GM18951 (cell line): ENCODE results near the gene GDF7.

Source experiments
- POLR2A ChIP-seq: IDR thresholded peaks from 4 replicates; pipeline ENCODE4 v1.6.1; 2011; ENCODE audit warnings: mild to moderate bottlenecking; ENCODE audit not compliant: insufficient read length, insufficient read depth; ENCODE audit errors: extremely low read depth
- in situ Hi-C: fragments of 300-500 bp; cut with MboI; formaldehyde crosslinking; loops from one replicate; pipeline ENCODE4 v1.12.0; 2022; ENCODE audit warnings: low sequenced_read_pairs, mixed read lengths, inconsistent platforms; ENCODE audit not compliant: unreplicated experiment

Gene GDF7

GRCh38 chr2:20682167-20682920 is 15.4 kb downstream of the GDF7 start:
- TF ChIP-seq POLR2A = no peak
- in situ Hi-C loops = no loop called here

GRCh38 chr2:20684581-20685063 is 17.7 kb downstream of the GDF7 start:
- no peak for TF ChIP-seq POLR2A
- in situ Hi-C loops = no loop called here

- TF ChIP-seq POLR2A = no peak
- in situ Hi-C loops = no loop called here
These were observed 20.4 kb downstream of the GDF7 start for GRCh38 chr2:20687260-20687832.

GRCh38 chr2:20689428-20690264 is 22.7 kb downstream of the GDF7 start:
- no peak for TF ChIP-seq POLR2A
- in situ Hi-C loops = no loop called here

GRCh38 chr2:20691076-20691734 is 24.3 kb downstream of the GDF7 start:
- TF ChIP-seq POLR2A = no peak
- in situ Hi-C loops = no loop called here

GRCh38 chr2:20692081-20692480 is 25.1 kb downstream of the GDF7 start:
- in situ Hi-C loops = no loop called here
- TF ChIP-seq POLR2A = no peak

GRCh38 chr2:20693317-20693716 is 26.4 kb downstream of the GDF7 start:
- in situ Hi-C loops = no loop called here
- no peak for TF ChIP-seq POLR2A

- in situ Hi-C loops = no loop called here
These were observed 29.4 kb downstream of the GDF7 start for GRCh38 chr2:20696366-20696765.

GRCh38 chr2:20697322-20697934 is 30.5 kb downstream of the GDF7 start:
- in situ Hi-C loops = no loop called here

More at GRCh38 chr2:20696366-20696765, 29.4 kb downstream of the GDF7 start:
- no peak for TF ChIP-seq POLR2A

GRCh38 chr2:20698916-20699613 is 32.1 kb downstream of the GDF7 start:
- no peak for TF ChIP-seq POLR2A
- in situ Hi-C loops = no loop called here

More at GRCh38 chr2:20697322-20697934, 30.5 kb downstream of the GDF7 start:
- TF ChIP-seq POLR2A = no peak

- TF ChIP-seq POLR2A = no peak
- in situ Hi-C loops = no loop called here
These were observed 35.6 kb downstream of the GDF7 start for GRCh38 chr2:20702563-20702962.

- no peak for TF ChIP-seq POLR2A
- in situ Hi-C loops = no loop called here
These were observed 37.9 kb downstream of the GDF7 start for GRCh38 chr2:20704886-20705285.
